DLD1 (cell line): ENCODE results near the gene INTS6.

Experiments used
- in situ Hi-C: cut with HindIII; loops from 2 replicates; pipeline ENCODE4 v1.10.0; 2017; ENCODE audit warnings: low sequenced_read_pairs

INTS6 gene, protein sequence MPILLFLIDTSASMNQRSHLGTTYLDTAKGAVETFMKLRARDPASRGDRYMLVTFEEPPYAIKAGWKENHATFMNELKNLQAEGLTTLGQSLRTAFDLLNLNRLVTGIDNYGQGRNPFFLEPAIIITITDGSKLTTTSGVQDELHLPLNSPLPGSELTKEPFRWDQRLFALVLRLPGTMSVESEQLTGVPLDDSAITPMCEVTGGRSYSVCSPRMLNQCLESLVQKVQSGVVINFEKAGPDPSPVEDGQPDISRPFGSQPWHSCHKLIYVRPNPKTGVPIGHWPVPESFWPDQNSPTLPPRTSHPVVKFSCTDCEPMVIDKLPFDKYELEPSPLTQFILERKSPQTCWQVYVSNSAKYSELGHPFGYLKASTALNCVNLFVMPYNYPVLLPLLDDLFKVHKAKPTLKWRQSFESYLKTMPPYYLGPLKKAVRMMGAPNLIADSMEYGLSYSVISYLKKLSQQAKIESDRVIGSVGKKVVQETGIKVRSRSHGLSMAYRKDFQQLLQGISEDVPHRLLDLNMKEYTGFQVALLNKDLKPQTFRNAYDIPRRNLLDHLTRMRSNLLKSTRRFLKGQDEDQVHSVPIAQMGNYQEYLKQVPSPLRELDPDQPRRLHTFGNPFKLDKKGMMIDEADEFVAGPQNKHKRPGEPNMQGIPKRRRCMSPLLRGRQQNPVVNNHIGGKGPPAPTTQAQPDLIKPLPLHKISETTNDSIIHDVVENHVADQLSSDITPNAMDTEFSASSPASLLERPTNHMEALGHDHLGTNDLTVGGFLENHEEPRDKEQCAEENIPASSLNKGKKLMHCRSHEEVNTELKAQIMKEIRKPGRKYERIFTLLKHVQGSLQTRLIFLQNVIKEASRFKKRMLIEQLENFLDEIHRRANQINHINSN

DNA sequence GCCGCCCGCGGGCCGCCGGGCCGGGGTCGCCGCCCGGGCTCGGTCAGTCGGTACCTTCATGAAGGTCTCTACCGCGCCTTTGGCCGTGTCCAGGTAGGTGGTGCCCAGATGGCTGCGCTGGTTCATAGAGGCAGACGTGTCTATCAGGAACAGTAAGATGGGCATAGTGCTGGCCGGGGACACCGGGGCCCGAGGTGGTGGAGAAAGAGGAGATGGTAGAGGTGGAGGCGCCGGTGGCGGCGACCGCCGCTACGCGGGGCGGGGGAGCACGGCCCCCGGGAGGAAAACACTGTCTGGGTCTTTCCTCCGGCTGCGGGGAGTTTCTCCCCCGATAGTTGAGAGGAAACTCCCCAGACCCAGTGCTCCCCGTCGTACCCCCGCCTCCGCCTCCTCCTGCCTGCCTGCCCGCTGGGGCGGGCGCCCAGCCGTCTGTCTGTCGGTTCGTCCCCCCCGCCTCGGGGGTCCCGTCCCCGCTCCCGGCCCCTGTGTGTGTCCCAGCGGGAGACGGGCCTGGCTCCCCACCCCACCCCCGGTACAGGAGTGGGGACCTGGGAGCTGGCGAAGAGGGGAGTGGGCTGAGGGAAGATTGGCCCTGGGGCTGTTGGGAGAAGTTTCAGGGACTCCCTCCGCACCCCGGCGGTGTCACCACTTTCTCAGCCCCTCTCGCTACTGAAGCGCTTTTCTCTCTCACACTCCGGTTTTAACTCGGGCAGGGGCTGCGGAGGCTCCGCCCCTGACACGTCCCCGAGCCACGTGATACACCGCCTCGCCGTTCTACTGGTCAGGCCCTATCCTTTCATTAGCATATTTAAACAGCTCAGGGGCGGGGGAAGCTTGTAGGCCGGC, at the start of gene INTS6:
Gene INTS6, minus strand, starts transcription at position 676 of the 846 bp plus-strand sequence. Its CDS starts 511 bp downstream, at position 165.
- in situ Hi-C loops: no loop called here

DNA sequence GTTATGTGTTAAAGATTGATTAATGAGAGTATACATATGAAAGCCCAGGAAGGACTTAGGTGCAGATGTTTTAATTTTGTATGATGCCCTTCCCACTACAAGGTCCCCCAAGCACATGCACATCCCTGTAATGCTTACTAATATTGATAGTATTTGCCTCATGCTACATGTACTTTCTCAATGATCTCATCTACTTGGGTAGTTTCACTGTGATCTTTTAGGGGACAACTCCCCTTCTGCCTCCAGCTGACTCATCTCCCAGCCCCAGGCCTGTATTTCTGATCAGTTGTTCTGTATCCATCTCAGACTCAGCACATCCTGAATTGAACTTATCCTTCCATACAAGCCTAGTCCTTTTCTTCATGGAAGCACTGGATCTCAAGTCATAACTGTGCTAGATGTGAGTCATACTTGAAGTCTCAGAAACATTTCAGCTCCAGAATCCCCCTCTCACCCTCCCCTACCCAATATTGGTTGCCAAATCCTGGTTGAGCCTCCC, 49.4 kb upstream of the INTS6 start:
- in situ Hi-C loops: no loop called here

DNA sequence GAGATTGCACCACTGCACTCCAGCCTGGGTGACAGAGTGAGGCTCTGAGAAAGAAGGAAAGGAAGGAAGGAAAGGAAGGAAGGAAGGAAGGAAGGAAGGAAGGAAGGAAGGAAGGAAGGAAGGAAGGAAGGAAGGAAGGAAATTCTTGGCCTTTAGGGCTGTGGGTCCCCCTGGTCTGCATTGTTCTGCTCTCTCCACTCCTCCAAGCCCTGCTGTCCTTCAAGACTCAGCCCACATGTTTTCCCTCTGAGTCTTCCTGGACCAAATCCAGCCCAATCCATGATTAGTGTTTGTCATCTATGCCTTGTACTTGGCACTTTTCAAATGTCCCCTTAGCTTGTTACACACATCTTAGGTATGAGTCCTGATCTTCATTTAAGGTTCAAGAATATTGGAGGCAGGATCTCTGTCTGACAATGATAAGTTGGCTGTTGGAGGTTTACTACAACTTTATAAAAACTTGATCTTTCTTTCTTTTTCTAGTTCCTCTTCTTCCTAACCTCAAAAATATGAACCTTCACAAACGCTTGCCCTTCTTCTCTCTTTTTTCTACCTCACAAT, 48.8 kb upstream of the INTS6 start:
- in situ Hi-C loops: no loop called here

DNA sequence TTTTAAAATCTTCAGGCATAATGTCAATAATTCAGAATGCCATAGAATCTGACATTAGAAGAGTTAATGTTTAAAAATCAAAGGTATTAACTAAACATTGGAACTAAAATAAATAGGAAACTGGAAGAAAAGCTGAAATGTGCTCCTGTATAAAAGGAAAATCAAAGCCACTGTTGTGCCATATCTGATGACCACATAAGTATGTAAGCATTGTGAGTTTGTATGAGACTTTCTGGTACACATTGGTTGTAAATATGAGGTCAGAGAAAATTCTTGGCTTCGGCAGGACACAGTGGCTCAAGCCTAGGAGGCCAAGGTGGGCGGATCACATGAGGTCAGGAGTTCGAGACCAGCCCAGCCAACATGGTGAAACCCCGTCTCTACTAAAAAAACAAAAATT, 48.3 kb upstream of the INTS6 start:
- in situ Hi-C loops: no loop called here

DNA sequence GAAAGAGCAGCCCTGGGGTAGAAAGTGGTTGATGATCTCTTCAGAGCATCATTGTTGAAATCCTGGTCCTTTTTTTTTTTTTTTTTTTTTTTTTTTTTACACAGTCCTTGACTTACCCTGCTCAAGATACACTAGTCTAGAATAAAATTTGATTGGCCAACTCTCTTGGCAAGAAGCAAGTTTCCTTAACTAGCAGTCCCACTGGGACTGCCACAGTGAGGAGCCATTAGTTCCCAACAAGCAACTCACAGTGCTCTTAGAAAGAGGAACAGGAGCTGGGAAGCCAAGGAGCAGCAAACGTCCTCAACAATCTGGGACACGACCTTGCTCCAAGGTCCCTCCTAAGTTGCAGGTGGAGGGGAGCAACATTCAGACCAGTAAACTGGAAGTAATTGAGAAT, 47.9 kb upstream of the INTS6 start:
- in situ Hi-C loops: no loop called here

DNA sequence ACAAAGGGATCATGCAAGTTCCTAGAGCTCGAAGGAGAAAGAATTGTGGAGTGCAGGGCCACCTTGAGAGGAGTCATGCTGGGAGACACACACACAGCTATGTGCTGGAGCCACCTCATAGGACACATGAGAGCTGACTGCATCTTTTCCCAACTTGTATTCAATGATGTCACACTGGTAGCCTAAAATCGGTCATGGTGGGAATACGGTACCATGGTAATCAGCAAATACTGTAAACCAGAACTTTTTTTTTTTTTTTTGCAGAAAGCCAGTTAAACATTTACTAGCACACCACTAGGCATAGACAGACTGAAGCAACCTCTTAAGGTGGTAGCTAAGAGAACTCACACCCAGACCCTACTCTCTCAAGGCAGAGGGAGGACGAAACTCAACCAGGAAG, 47.0 kb upstream of the INTS6 start:
- in situ Hi-C loops: no loop called here

DNA sequence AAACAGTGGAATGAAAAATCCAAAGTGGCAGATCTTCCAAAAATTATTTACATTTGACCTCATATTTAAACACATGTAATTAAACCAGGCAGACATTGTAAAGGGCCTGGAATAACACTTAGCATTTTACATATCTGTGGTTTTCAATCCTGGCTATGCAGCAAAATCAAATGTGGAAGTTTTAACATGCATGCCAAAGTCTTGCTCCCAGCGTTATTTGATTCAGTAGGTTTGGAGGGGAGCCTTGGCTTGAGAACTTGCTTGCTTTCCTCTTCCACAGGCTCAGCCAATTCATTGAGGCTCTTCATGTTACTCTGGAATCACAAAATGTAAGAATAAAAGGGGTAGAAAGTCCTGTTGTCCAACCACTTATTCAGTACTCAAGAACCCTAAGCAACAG, 42.5 kb upstream of the INTS6 start:
- in situ Hi-C loops: no loop called here

DNA sequence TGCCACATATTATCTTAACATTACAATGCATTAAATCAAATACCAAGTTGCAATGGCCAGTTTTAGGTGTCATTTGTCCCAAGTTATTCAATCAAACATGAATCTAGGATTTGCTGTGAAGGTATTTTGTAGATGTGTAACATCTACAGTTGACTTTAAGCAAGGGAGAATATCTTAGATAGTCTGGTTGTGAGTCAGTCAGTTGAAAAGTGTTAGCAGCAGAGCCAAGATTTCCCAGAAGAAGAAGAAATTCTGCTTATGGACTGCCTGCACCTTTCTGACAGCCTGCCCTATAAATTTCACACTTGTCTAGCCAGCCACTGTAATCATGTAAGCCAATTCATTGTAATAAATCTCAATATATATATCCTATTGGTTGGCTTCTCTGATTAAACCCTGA, 41.3 kb upstream of the INTS6 start:
- in situ Hi-C loops: no loop called here

DNA sequence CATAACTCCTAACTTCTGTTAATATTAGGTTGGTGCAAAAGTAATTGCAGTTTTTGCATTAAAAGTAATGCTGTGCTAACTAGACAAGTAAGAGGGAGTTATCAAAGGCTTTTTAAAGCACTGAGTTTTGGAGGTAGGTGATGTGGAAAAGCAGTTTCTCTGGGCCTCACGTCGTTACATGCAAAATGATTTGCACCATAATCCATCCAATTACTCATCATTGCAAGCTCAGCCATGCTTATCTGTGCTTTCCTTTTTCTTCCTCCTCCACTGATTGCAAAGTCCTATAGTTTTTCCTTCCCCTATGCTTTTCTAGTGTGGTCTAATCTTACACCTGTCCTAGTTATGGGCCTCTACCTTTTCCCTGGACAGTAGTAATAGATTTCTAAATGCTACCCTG, 35.4 kb upstream of the INTS6 start:
- in situ Hi-C loops: no loop called here

DNA sequence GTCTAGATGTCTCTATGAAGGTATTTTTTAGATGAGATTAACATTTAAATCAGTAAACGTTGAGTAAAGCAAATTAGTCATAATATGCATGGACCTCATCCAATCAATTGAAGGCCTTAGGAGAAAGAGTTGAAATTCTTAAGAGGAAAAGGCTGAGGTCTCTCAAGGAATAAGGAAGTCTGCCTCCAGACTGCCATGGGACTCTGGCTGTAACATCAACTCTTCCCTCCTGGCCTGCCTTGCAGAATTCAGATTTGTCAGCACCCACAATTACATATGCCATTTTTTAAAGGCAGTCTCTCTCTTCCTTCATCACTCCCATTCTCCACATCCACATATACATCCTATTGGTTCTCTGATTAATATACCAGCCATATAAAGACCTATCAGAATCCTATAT, 28.8 kb upstream of the INTS6 start:
- in situ Hi-C loops: no loop called here

DNA sequence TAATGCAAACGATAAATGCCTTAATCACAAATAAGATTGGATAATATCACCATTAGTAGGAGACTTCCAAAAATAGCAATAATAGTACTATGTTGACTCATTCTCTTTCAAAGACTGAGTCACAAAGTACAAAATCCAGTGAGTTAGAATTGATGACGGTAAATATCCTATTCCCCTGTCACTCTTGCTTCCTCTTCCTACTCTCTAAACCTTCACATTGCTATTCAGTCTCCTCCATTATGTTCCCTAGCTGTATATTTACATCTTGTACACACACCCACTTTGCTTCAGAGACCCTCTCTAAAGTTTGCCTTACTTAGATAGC, 26.3 kb upstream of the INTS6 start:
- in situ Hi-C loops: no loop called here

DNA sequence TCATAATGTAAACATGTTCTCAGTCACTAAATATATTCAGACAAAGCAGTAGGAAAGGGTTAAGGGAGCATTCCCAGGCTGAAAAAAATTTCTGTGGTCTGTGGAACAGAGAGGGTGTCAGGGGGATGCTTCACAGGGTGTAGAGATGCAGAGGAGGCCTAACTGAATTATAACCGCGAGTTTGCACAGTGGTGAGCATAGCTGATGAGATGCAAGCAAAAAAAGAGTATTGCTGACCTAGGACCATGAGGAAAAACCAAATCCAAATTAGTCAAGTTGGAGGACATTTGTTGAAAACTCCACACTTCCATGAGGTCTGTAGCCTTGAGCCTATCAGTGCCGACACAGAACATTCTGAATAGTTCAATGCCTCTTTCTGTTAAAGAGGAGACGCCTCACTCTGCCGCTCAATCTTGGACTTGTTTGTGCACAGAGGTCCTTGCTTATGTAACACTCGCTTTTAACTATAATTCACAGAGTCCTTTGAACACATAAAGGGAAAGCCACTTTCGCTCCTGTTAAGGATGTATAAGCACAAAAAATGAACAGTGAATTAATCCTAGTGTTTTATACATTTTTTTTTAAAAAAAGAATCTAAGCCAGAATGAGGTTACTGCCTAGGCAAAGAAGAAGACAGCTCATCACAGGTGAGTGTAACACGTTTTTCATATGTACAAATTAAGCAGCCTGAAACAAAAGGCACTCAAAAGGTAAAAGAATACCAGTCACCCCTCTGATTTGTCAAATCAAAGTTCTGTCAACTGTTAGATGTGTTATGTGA, 25.8 kb upstream of the INTS6 start:
- in situ Hi-C loops: no loop called here

DNA sequence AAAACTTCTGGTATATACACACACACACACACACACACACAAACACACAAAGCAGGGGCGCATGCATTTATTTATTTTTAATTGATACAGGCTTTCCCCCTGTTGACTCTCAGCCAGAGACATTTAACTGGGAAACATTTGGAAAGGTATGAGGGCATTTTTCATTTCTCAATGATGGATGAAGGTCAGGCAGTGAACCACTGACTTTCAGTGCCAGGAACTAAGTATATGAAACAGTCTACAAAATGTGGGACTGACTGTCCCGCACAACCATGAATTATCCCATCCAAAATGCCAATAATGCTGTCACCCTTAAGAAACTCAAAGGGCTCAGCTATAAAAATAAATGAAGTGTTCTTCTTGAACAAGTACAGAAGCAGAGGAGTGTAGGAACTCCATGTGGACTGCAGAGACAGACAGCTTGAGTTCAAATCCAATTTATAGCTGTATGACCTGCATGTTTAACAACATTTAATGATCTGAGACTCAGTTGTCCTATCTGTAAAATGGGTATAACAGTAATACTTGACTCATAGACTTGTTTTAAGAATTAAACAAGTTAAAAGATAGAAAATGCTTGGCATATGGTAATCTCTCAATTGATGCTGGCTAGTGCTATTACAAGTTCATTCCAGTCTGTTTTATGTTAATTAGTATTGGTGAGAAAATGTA, 25.0 kb upstream of the INTS6 start:
- in situ Hi-C loops: no loop called here

DNA sequence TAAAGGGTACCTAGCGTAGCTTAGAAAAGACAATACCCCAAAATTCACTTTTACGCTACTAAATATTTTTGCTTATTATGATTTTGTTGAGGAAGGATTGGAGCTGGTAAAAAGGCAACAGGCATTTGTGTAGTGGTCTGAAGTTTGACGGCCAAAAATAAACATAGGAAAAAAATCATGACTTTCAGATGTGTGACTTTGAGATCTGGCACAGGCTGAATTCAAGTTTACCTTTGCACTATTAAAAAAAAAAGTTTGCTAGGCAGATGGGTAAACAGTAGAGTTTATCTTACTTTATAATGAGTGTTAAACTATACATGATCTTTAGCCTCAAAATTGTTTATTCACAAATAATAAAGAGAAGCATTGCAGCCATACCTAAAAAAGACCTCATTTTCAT, 24.3 kb upstream of the INTS6 start:
- in situ Hi-C loops: no loop called here

DNA sequence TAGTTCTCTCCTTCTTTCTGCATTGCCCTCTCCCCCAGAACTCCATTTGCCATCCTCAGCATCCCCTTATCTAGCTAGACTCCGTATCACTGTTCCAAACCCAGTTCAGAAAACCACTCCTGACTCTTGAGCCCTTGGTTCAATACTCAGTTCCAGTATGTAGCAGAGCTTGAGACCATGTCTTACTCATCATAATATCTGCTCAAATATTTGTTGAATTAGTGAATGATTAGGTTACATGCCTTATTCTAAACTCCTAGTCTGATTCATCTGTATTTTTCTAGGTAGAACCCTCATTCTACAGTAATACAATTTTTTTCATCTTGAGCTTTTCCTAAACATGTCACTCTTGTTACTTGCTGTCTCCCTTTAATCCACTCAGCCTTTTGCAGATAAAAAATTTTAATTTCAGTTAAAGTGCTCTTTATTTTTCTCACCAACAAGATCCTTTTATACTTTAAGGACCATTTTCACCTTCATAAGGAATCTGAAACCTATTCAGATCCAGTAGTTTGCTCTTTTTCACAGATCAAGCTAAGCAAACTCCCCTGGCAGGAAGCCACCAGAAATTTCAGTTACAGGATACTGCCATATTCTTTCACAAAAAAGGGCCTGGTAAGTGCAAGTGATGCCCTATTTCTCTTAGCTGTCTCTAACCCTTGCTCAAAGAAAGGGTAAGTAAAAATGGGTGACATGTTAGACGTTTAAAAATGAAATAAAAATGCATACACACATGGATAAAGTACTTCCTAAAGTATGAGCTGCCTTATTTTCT, 23.1 kb upstream of the INTS6 start:
- in situ Hi-C loops: no loop called here

DNA sequence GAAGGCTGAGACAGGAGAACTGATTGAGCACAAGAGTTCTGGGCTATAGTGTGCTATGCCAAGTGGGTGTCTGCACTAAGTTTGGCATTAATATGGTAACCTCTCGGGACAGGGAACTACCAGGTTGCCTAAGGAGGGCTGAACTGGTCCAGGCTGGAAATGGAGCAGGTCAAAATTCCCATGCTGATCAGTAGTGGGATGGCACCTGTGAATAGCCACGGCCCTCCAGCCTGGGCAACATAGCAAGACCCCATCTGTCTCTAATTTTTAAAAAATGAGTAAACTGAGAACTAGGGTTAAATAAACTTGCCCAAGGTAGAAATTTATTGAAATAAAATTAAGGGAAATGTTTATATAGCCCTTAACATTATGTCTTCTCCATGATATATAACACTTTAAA, 17.0 kb upstream of the INTS6 start:
- in situ Hi-C loops: no loop called here

DNA sequence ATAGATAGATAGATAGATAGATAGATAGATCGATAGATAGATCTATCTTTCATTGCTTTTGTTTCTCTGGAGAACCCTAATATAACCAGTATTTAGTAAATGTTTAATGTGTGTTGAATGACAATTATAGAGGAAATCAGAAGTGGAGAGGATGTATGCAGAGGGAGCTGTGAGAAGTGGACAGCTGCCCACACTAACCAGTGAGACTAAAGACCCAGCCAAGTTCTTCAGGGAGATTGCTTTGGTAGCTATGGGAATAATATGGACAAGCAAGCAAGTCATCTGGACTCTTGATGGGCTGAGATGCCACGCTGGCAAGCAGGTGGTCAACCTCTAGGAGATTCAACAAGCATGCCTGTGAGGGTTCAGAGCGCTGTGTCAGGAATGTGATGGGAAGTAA, 14.9 kb upstream of the INTS6 start:
- in situ Hi-C loops: no loop called here

DNA sequence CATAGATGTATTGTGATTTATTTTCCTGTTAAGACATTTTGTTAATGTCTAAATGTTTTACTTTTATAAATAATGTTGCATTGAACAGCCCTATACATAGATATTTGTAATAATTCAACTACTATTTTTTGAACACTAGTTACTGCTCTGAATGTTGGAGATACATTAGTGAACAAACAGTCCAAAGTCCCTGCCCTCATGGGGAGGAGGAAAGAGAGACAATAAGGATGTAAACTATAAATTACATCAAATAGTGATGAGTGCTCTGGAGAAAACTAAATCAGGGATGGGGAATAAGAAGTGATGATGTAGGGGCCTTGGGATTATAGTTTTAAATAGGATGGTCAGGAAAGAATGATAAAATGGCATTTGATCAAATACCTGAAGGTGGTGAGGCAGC, 12.3 kb upstream of the INTS6 start:
- in situ Hi-C loops: no loop called here
